Right kidney (tissue), 1 donor: ENCODE results near the gene ZNRF1.
A peak's percentile ranks its signal among the peaks of the same experiment; 100 is the strongest.

ENCODE experiments used
- DNase-seq: peaks from one replicate; pipeline ENCODE4 v3.0.0-alpha.2; 2016

The ZNRF1 gene

GRCh38 chr16:75148311-75149195 is 149.7 kb downstream of the ZNRF1 start, which contains the start of gene ZFP1:
TSS of gene ZFP1 (plus strand) at chr16:75148524. CDS start at chr16:75152952, 4,428 bp downstream.
- peak; percentile 98 for DNase-seq

- DNase-seq, result no peak
Observed at GRCh38 chr16:75151798-75152197, 153.0 kb downstream of the ZNRF1 start.

GRCh38 chr16:75152635-75153034 is 153.8 kb downstream of the ZNRF1 start:
- no peak for DNase-seq

- no peak for DNase-seq
Observed at GRCh38 chr16:75160386-75160785, 161.6 kb downstream of the ZNRF1 start.
